Measurements from ENCODE around the gene ZNF22. TPM values are rescaled to one million over a fixed set of nuclear protein-coding genes. Genes with fewer than 3 reads are reported as not detected.

Gene ZNF22
- total RNA-seq, 4 donors from 2014 or later: 4.7 to 19.0 (median 8.0) TPM

DNA sequence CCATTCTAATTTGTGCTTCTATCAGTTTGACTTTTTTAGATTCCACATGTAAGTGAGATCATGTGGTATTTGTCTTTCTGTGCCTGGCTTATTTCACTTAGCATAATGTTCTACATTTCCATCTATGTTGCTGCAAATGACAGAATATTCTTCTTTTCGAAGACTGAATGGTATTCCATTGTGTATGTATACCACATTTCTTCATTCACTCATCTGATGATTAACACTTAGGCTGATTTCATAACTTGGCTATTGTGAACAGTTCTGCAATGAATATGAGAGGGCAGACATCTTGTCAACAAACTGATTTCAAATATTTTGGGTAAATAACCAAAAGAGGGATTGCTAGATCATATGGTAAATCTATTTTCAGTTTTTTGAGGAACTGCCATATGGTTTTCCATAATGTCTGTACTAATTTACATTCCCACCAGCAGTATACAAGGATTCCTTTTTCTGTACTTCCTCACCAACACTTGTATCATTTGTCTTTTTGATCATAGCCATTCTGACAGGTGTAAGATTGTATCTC is 52.9 kb downstream of the ZNF22 start:
- no peaks in the 10 kb centered on the region for H3K9me3 ChIP-seq
- H3K27me3 ChIP-seq: no peaks in the 10 kb centered on the region
- no peaks in the 10 kb centered on the region for H3K36me3 ChIP-seq
- TF ChIP-seq, protein P1, sequence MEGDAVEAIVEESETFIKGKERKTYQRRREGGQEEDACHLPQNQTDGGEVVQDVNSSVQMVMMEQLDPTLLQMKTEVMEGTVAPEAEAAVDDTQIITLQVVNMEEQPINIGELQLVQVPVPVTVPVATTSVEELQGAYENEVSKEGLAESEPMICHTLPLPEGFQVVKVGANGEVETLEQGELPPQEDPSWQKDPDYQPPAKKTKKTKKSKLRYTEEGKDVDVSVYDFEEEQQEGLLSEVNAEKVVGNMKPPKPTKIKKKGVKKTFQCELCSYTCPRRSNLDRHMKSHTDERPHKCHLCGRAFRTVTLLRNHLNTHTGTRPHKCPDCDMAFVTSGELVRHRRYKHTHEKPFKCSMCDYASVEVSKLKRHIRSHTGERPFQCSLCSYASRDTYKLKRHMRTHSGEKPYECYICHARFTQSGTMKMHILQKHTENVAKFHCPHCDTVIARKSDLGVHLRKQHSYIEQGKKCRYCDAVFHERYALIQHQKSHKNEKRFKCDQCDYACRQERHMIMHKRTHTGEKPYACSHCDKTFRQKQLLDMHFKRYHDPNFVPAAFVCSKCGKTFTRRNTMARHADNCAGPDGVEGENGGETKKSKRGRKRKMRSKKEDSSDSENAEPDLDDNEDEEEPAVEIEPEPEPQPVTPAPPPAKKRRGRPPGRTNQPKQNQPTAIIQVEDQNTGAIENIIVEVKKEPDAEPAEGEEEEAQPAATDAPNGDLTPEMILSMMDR (IDR thresholded peaks at IDR 0.05): no peak
- no peak for TF ChIP-seq POLR2A (IDR thresholded peaks at IDR 0.05)
- no peak overlapping the region for H3K27ac ChIP-seq
- no peaks in the 10 kb centered on the region for H3K4me1 ChIP-seq
- H3K4me3 ChIP-seq: no peak overlapping the region
- no peak for DNase-seq

Other genes with a start within 250 kb of the ZNF22 start
- gene TMEM72, start 89.6 kb upstream of the ZNF22 start, total RNA-seq: under 1 TPM in 1 of 4 donors, not detected in 3; 0.53 TPM
- 10 to 100 TPM; 62.7 to 99.6 (median 68.2) TPM for gene RASSF4, start 41.1 kb upstream of the ZNF22 start, total RNA-seq
- gene DEPP1, start 22.1 kb upstream of the ZNF22 start, total RNA-seq: 10 to 100 TPM in 3 of 4 donors, 1 to 10 TPM in 1; 3.9 to 96.0 (median 49.8) TPM